Endothelial cell of umbilical vein (primary cell): ENCODE results near the gene WHRN. TPM values are rescaled to one million over a fixed set of nuclear protein-coding genes. Genes with fewer than 3 reads are reported as not detected.

Experiments used
- BruUV-seq: library from RNA; stranded (reverse); fragments of 400-500 nt; replicated peaks from 2 replicates; lab custom pipeline; 2021; lab: Mats Ljungman, UMichigan
- CTCF ChIA-PET: fragments of 300-600, 350-600 bp; sonication (Branson Sonifier 250); formaldehyde crosslinking; loops from one replicate; lab custom pipeline; 2021; ENCODE audit warnings: antibody characterized with exemption, inconsistent platforms; lab: Charles Lee
- POLR2A ChIA-PET: fragments of 300-600, 350-600 bp; sonication (Branson Sonifier 250); formaldehyde crosslinking; loops from one replicate; lab custom pipeline; 2021; ENCODE audit warnings: antibody characterized with exemption, inconsistent platforms; lab: Charles Lee
- DNase-seq: peaks from one replicate; pipeline ENCODE4 v3.0.0-alpha.2; 2011; ENCODE audit warnings: low read depth, low spot score
- FAIRE-seq: peaks from 2 replicates; lab custom pipeline; 2011; peaks lifted over from hg19 to GRCh38; lab: Jason Lieb, UNC
- H2AFZ ChIP-seq: 2 replicates; pipeline ENCODE4 v1.6.0; 2012; ENCODE audit warnings: low read depth, low read length, control low read depth, inconsistent platforms
- H3K27ac ChIP-seq: 2 replicates; pipeline ENCODE4 v1.5.1; 2011; ENCODE audit warnings: low read depth, mild to moderate bottlenecking, control low read depth, low read length, moderate library complexity; ENCODE audit not compliant: insufficient read depth
- H3K27me3 ChIP-seq, 2 experiments: 2 replicates each; pipeline versions ENCODE4 v1.6.0 to v1.6.1; 2011; ENCODE audit warnings: low read length in 2 of 2, mixed read lengths in 1 of 2; ENCODE audit not compliant: control insufficient read depth in 2 of 2, insufficient read depth in 2 of 2
- H3K36me3 ChIP-seq, 2 experiments: 2 replicates in 1 of 2; 3 replicates in 1 of 2; pipeline ENCODE4 v1.5.1; 2011; ENCODE audit warnings: low read length in 2 of 2, mild to moderate bottlenecking in 1 of 2, moderate library complexity in 1 of 2; ENCODE audit not compliant: control insufficient read depth in 2 of 2, insufficient read depth in 2 of 2; ENCODE audit errors: extremely low read depth in 1 of 2
- H3K4me1 ChIP-seq: 3 replicates; pipeline ENCODE4 v1.5.1; 2011; ENCODE audit warnings: mild to moderate bottlenecking, low read length; ENCODE audit not compliant: control insufficient read depth, insufficient read depth; ENCODE audit errors: extremely low read depth
- H3K4me2 ChIP-seq: 2 replicates; pipeline ENCODE4 v1.6.1; 2011; ENCODE audit warnings: low read length, control low read depth, mixed read lengths; ENCODE audit not compliant: insufficient read depth
- H3K4me3 ChIP-seq, 3 experiments: fragments of 200-600 bp in 1 of 3; sonication (generic), shearing (Covaris generic) in 1 of 3; replicated peaks in 1 of 3; 2 replicates each; pipeline ENCODE4 v1.5.1; 2011 to 2016; ENCODE audit warnings: control low read depth in 3 of 3, low read length in 3 of 3, mild to moderate bottlenecking in 2 of 3, inconsistent platforms in 1 of 3, low read depth in 1 of 3, moderate library complexity in 1 of 3; ENCODE audit not compliant: insufficient read depth in 1 of 3
- H3K79me2 ChIP-seq: 2 replicates; pipeline ENCODE4 v1.6.0; 2012; ENCODE audit warnings: low read length, inconsistent platforms; ENCODE audit not compliant: control insufficient read depth, insufficient read depth
- H3K9ac ChIP-seq: replicated peaks from 2 replicates; pipeline ENCODE3; 2011; ENCODE audit warnings: low read length, control low read depth; ENCODE audit not compliant: insufficient read depth; ENCODE audit errors: extremely low read depth
- H3K9me1 ChIP-seq: replicated peaks from 3 replicates; pipeline ENCODE4 v1.6.0; 2011; ENCODE audit warnings: mild to moderate bottlenecking, low read length; ENCODE audit not compliant: control insufficient read depth, insufficient read depth; ENCODE audit errors: extremely low read depth
- H3K9me3 ChIP-seq: replicated peaks from 2 replicates; pipeline ENCODE4 v1.5.1; 2012; ENCODE audit warnings: low read length, inconsistent platforms; ENCODE audit not compliant: control insufficient read depth, insufficient read depth
- H4K20me1 ChIP-seq: replicated peaks from 2 replicates; pipeline ENCODE3; 2011; ENCODE audit warnings: mild to moderate bottlenecking, low read length; ENCODE audit not compliant: control insufficient read depth, insufficient read depth; ENCODE audit errors: extremely low read depth
- EZH2 ChIP-seq: IDR thresholded peaks from 2 replicates; pipeline ENCODE4 v1.6.1; 2012; ENCODE audit warnings: borderline replicate concordance, low read depth, mild to moderate bottlenecking, moderate library complexity, low read length, inconsistent platforms; ENCODE audit not compliant: severe bottlenecking
- FOS ChIP-seq: IDR thresholded peaks from 2 replicates; pipeline ENCODE4 v1.6.1; 2011; ENCODE audit warnings: mild to moderate bottlenecking, low read length, moderate library complexity, borderline replicate concordance; ENCODE audit not compliant: insufficient read depth
- GATA2 ChIP-seq: IDR thresholded peaks from 2 replicates; pipeline ENCODE4 v1.7.0; 2011; ENCODE audit warnings: low read depth, mild to moderate bottlenecking, moderate library complexity, mixed read lengths, low read length; ENCODE audit not compliant: insufficient read length, insufficient read depth
- JUN ChIP-seq: IDR thresholded peaks from 2 replicates; pipeline ENCODE4 v1.6.1; 2011; ENCODE audit warnings: borderline replicate concordance, low read depth; ENCODE audit not compliant: insufficient read length, insufficient read depth
- MYC ChIP-seq: IDR thresholded peaks from one replicate; pipeline ENCODE4 v1.6.1; 2011; ENCODE audit warnings: mild to moderate bottlenecking, low read depth, low read length
- POLR2A ChIP-seq: IDR thresholded peaks from 2 replicates; pipeline ENCODE4 v1.6.1; 2012; ENCODE audit warnings: low read depth, mild to moderate bottlenecking, control low read depth, low read length
- POLR2AphosphoS5 ChIP-seq: IDR thresholded peaks from 2 replicates; pipeline ENCODE4 v1.6.1; 2012; ENCODE audit warnings: low read depth, mild to moderate bottlenecking, control low read depth, low read length, moderate library complexity; ENCODE audit not compliant: insufficient read depth
- dilution Hi-C: fragments of 300-500 bp; cut with MboI; formaldehyde crosslinking; loops from one replicate; pipeline ENCODE4 v1.15.0; 2019; ENCODE audit warnings: low sequenced_read_pairs; ENCODE audit not compliant: extremely low pct_ligation_motif_present
- intact Hi-C: fragments of 100-400 bp; cut with micrococcal nuclease; formaldehyde crosslinking; loops from one replicate; pipeline ENCODE4 v1.10.0; 2022
- polyA plus RNA-seq, 4 experiments: library from polyadenylated mRNA; depleted of rRNA in 3 of 4; stranded (reverse) in 3 of 4; unstranded in 1 of 4; fragments of >200 nt; gene quantifications; 2 replicates each; pipeline versions ENCODE4 v1.2.1 to v1.2.3, GENCODE V29; 2011 to 2012; ENCODE audit warnings: missing spikeins in 1 of 4
- total RNA-seq: library from RNA; stranded (reverse); gene quantifications from 2 replicates; pipeline ENCODE4 v1.2.3, GENCODE V29; 2021
- TF ChIP-seq, protein P1 (sequence below): IDR thresholded peaks from 2 replicates; pipeline ENCODE4 v1.6.1; 2011; ENCODE audit not compliant: insufficient read depth, insufficient read length
- TF ChIP-seq, protein P2 (sequence below), 2 donors: IDR thresholded peaks; 1 replicate in 1 of 2; 2 replicates in 1 of 2; pipeline ENCODE4 v1.5.1; 2011; ENCODE audit warnings: low read length in 2 of 2, mild to moderate bottlenecking in 2 of 2, moderate library complexity in 2 of 2, control low read depth in 1 of 2, inconsistent platforms in 1 of 2, low read depth in 1 of 2; ENCODE audit not compliant: insufficient read depth in 1 of 2; ENCODE audit errors: extremely low read depth in 1 of 2

The WHRN gene
- total and polyA plus RNA-seq, 2 donors (not counting 3 experiments of a cell fraction or from before 2014, with no cell fraction given), result 0.35 to 0.69 TPM

DNA sequence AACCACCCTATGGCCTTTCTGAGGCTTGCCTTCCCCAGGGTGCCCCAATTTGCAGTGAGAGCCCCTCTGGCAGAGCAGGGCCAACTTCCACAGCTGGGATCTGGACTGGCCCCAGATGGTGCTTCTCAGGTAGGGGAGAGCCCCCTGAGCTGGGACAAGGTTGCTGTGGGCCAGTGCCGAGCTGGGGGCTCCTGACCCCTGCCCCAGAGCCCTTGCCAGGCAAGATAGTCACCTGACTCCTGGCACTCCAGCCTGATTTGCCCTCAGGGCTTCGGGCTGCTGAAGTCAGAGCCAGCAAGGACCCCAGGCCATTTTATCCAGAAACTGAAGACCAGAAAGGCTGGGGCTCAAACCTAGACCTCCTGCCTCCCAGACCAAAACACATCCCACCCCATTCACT is 84.1 kb downstream of the WHRN start:
- TF ChIP-seq JUN (no peak), POLR2AphosphoS5 (no peak), GATA2 (no peak)
- TF ChIP-seq, protein P1, sequence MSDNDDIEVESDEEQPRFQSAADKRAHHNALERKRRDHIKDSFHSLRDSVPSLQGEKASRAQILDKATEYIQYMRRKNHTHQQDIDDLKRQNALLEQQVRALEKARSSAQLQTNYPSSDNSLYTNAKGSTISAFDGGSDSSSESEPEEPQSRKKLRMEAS, result no peak
- Histone ChIP-seq H2AFZ (no peak overlapping the region), H4K20me1 (no peaks in the 10 kb centered on the region), H3K9ac (no peak overlapping the region), H3K27me3 (peaks cover 0 to 3% of the 10 kb centered on the region in 2 experiments), H3K4me2 (no peak overlapping the region), H3K79me2 (no peaks in the 10 kb centered on the region), H3K27ac (no peak overlapping the region), H3K4me3 (no peak overlapping the region), H3K36me3 (no peaks in the 10 kb centered on the region), H3K9me1 (no peaks in the 10 kb centered on the region), H3K4me1 (no peaks in the 10 kb centered on the region), H3K9me3 (no peaks in the 10 kb centered on the region)
- FAIRE-seq (no peak), DNase-seq (no peak)
- dilution Hi-C loops, result no loop called here
- POLR2A ChIA-PET, result no interaction called here
- no TSS peak for BruUV-seq
- intact Hi-C loops, result no loop called here
- CTCF ChIA-PET, result interaction anchor here (1.4 kb wide), 1 partner anchor 232 kb away, joined by 4 read pairs; no protein-coding TSS in a partner anchor

DNA sequence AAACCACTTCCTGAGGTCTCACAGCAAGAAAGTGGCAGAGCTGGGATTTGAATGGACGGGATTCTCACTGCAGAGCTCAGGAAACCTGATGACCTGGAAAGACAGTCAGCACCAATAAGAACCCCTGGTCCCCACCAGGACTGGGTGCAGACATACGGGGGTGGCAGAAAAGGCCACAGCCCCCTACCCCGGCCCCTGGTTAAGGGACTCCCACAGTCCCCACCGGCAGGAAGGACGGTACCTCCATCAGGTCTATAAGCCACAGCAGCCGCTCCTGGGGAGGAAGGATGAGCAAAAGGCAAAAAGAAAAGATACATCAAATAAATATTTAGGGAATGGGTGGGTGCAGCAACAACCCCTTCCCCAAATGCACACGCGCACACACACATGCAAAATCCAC is 85.5 kb downstream of the WHRN start:
- Histone ChIP-seq H3K4me2 (no peak overlapping the region), H3K9me3 (no peaks in the 10 kb centered on the region), H3K27me3 (peaks cover 0 to 3% of the 10 kb centered on the region in 2 experiments), H3K4me3 (no peak overlapping the region), H3K9me1 (no peaks in the 10 kb centered on the region), H3K27ac (no peak overlapping the region), H3K9ac (no peak overlapping the region), H3K4me1 (no peaks in the 10 kb centered on the region), H3K79me2 (no peaks in the 10 kb centered on the region), H3K36me3 (no peaks in the 10 kb centered on the region), H4K20me1 (no peaks in the 10 kb centered on the region), H2AFZ (no peak overlapping the region)
- dilution Hi-C loops, result no loop called here
- TF ChIP-seq GATA2 (no peak), POLR2AphosphoS5 (no peak), EZH2 (no peak), POLR2A (no peak), FOS (no peak), MYC (no peak), JUN (no peak)
- TF ChIP-seq, protein P2, sequence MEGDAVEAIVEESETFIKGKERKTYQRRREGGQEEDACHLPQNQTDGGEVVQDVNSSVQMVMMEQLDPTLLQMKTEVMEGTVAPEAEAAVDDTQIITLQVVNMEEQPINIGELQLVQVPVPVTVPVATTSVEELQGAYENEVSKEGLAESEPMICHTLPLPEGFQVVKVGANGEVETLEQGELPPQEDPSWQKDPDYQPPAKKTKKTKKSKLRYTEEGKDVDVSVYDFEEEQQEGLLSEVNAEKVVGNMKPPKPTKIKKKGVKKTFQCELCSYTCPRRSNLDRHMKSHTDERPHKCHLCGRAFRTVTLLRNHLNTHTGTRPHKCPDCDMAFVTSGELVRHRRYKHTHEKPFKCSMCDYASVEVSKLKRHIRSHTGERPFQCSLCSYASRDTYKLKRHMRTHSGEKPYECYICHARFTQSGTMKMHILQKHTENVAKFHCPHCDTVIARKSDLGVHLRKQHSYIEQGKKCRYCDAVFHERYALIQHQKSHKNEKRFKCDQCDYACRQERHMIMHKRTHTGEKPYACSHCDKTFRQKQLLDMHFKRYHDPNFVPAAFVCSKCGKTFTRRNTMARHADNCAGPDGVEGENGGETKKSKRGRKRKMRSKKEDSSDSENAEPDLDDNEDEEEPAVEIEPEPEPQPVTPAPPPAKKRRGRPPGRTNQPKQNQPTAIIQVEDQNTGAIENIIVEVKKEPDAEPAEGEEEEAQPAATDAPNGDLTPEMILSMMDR (IDR thresholded peaks at IDR 0.05; ENCODE audit: extremely low read depth in 1 of 2, insufficient read depth in 1 of 2, low read depth in 1 of 2, low read length in 2 of 2), result no peak
- TF ChIP-seq, protein P1, result no peak
- DNase-seq (no peak), FAIRE-seq (no peak)
- intact Hi-C loops, result no loop called here
- no TSS peak for BruUV-seq
- ChIA-PET CTCF (interaction anchor here (1.7 to 2.2 kb wide), 3 partner anchors 11 to 234 kb away, joined by 6 to 15 read pairs (median 9); no protein-coding TSS in a partner anchor), POLR2A (no interaction called here)
